Subcutaneous abdominal adipose tissue (tissue), 5 donors: ENCODE data around the gene NOG.
A peak's percentile ranks its signal among the peaks of the same experiment; 100 is the strongest.

Experiments
- H3K27ac ChIP-seq: one replicate; pipeline ENCODE4 v1.7.0; 2013; ENCODE audit warnings: low read depth, mild to moderate bottlenecking, inconsistent platforms, low read length, moderate library complexity
- H3K27me3 ChIP-seq, 5 donors: one replicate each; pipeline ENCODE4 v1.7.0; 2013; ENCODE audit warnings: low read length in 5 of 5, inconsistent platforms in 1 of 5; ENCODE audit not compliant: control insufficient read depth in 5 of 5, insufficient read depth in 4 of 5
- H3K36me3 ChIP-seq, 5 donors: one replicate each; pipeline ENCODE4 v1.7.0; 2013; ENCODE audit warnings: low read length in 5 of 5; ENCODE audit not compliant: control insufficient read depth in 5 of 5, insufficient read depth in 5 of 5
- H3K4me1 ChIP-seq, 5 donors: one replicate each; pipeline ENCODE4 v1.7.0; 2013; ENCODE audit warnings: low read length in 5 of 5, mild to moderate bottlenecking in 3 of 5, moderate library complexity in 1 of 5; ENCODE audit not compliant: control insufficient read depth in 5 of 5, insufficient read depth in 5 of 5
- H3K4me3 ChIP-seq, 5 donors: one replicate each; pipeline ENCODE4 v1.7.0; 2013; ENCODE audit warnings: low read length in 5 of 5, low read depth in 1 of 5
- H3K9ac ChIP-seq, 5 donors: one replicate each; pipeline ENCODE4 v1.7.0; 2013; ENCODE audit warnings: low read length in 5 of 5, mild to moderate bottlenecking in 4 of 5, moderate library complexity in 3 of 5
- H3K9me3 ChIP-seq, 5 donors: one replicate each; pipeline ENCODE4 v1.7.0; 2013; ENCODE audit warnings: low read length in 5 of 5; ENCODE audit not compliant: control insufficient read depth in 5 of 5
- donor health status: healthy.
- donor health status: healthy.
- donor health status: healthy.
- donor health status: healthy.
- donor health status: healthy.

NOG gene

GRCh38 chr17:56577843-56578204 lies 15.7 kb upstream of the NOG start:
- H3K9ac ChIP-seq = no peak overlapping the region
- H3K4me1 ChIP-seq = no peaks in the 10 kb centered on the region
- H3K27ac ChIP-seq = no peak overlapping the region

GRCh38 chr17:56581635-56582627 lies 11.6 kb upstream of the NOG start:
- H3K4me1 ChIP-seq = no peaks in the 10 kb centered on the region
- no peak overlapping the region for H3K4me3 ChIP-seq
- H3K27me3 ChIP-seq = peaks cover 5 to 20% (median 17%) of the 10 kb centered on the region in 5 donors
- no peaks in the 10 kb centered on the region for H3K36me3 ChIP-seq
- H3K9ac ChIP-seq = no peak overlapping the region
- no peaks in the 10 kb centered on the region for H3K9me3 ChIP-seq
- no peak overlapping the region for H3K27ac ChIP-seq

More at GRCh38 chr17:56577843-56578204, 15.7 kb upstream of the NOG start:
- Histone ChIP-seq H3K9me3 (no peaks in the 10 kb centered on the region), H3K36me3 (no peaks in the 10 kb centered on the region), H3K27me3 (peaks cover 8 to 19% (median 12%) of the 10 kb centered on the region in 5 donors), H3K4me3 (no peak overlapping the region)

- H3K9ac ChIP-seq = no peak overlapping the region
- H3K27ac ChIP-seq = no peak overlapping the region
- peaks cover 18 to 25% (median 22%) of the 10 kb centered on the region in 5 donors for H3K27me3 ChIP-seq
- H3K4me3 ChIP-seq = no peak overlapping the region
- no peaks in the 10 kb centered on the region for H3K4me1 ChIP-seq
- no peaks in the 10 kb centered on the region for H3K36me3 ChIP-seq
- no peaks in the 10 kb centered on the region for H3K9me3 ChIP-seq
Measured at GRCh38 chr17:56583772-56584171, 9.7 kb upstream of the NOG start.

GRCh38 chr17:56587298-56587697 lies 6.2 kb upstream of the NOG start:
- H3K36me3 ChIP-seq = no peaks in the 10 kb centered on the region
- H3K9ac ChIP-seq = no peak overlapping the region
- H3K4me3 ChIP-seq = no peak overlapping the region
- H3K27me3 ChIP-seq = peaks cover 14 to 44% (median 41%) of the 10 kb centered on the region in 5 donors
- no peak overlapping the region for H3K27ac ChIP-seq
- H3K4me1 ChIP-seq = peaks cover 0 to 2% (median 0%) of the 10 kb centered on the region in 5 donors
- H3K9me3 ChIP-seq = no peaks in the 10 kb centered on the region

GRCh38 chr17:56592487-56593085 lies 913 bp upstream of the NOG start:
- H3K27ac ChIP-seq = no peak overlapping the region
- peaks cover 0 to 38% (median 32%) of the 10 kb centered on the region in 5 donors for H3K4me1 ChIP-seq
- H3K9me3 ChIP-seq = no peaks in the 10 kb centered on the region
- H3K27me3 ChIP-seq = peaks cover 13 to 50% (median 46%) of the 10 kb centered on the region in 5 donors
- H3K9ac ChIP-seq = no peak overlapping the region
- no peaks in the 10 kb centered on the region for H3K36me3 ChIP-seq
- peak overlapping the region; percentile 57 to 74 (median 61) for H3K4me3 ChIP-seq

- Histone ChIP-seq H3K4me3 (peak overlapping the region; percentile 59 to 74 (median 69)), H3K27me3 (peaks cover 16 to 52% (median 48%) of the 10 kb centered on the region in 5 donors), H3K9ac (no peak overlapping the region), H3K4me1 (peaks cover 0 to 42% (median 36%) of the 10 kb centered on the region in 5 donors), H3K9me3 (no peaks in the 10 kb centered on the region), H3K36me3 (no peaks in the 10 kb centered on the region), H3K27ac (no peak overlapping the region)
Measured at GRCh38 chr17:56593086-56593645, 333 bp upstream of the NOG start.

- H3K9me3 ChIP-seq = no peaks in the 10 kb centered on the region
- peaks cover 0 to 42% (median 36%) of the 10 kb centered on the region in 5 donors for H3K4me1 ChIP-seq
- peak overlapping the region in 4 of 5 donors; percentile 59 to 74 (median 66) for H3K4me3 ChIP-seq
- no peak overlapping the region for H3K9ac ChIP-seq
- H3K27ac ChIP-seq = no peak overlapping the region
- peaks cover 27 to 53% (median 49%) of the 10 kb centered on the region in 5 donors for H3K27me3 ChIP-seq
- H3K36me3 ChIP-seq = no peaks in the 10 kb centered on the region
Measured at GRCh38 chr17:56594320-56595107, 1.0 kb downstream of the NOG start.

- Histone ChIP-seq H3K9ac (no peak overlapping the region), H3K9me3 (no peaks in the 10 kb centered on the region), H3K4me1 (peaks cover 0 to 42% (median 36%) of the 10 kb centered on the region in 5 donors), H3K4me3 (no peak overlapping the region), H3K36me3 (no peaks in the 10 kb centered on the region), H3K27ac (no peak overlapping the region), H3K27me3 (peaks cover 26 to 53% (median 43%) of the 10 kb centered on the region in 5 donors)
Measured at GRCh38 chr17:56595108-56595418, 1.6 kb downstream of the NOG start.

- H3K27ac ChIP-seq = no peak overlapping the region
- peaks cover 0 to 42% (median 36%) of the 10 kb centered on the region in 5 donors for H3K4me1 ChIP-seq
- H3K9me3 ChIP-seq = no peaks in the 10 kb centered on the region
- H3K27me3 ChIP-seq = peaks cover 28 to 56% (median 39%) of the 10 kb centered on the region in 5 donors
- H3K4me3 ChIP-seq = peak overlapping the region in 2 of 5 donors; percentile 14 to 47
- no peaks in the 10 kb centered on the region for H3K36me3 ChIP-seq
- H3K9ac ChIP-seq = no peak overlapping the region
Measured at GRCh38 chr17:56595831-56596690, 2.6 kb downstream of the NOG start.
